ENCODE results near the gene TLE1.

GRCh38 chr9:81666123-81666522 lies 23.2 kb downstream of the TLE1 start:
- TF ChIP-seq, protein P1, sequence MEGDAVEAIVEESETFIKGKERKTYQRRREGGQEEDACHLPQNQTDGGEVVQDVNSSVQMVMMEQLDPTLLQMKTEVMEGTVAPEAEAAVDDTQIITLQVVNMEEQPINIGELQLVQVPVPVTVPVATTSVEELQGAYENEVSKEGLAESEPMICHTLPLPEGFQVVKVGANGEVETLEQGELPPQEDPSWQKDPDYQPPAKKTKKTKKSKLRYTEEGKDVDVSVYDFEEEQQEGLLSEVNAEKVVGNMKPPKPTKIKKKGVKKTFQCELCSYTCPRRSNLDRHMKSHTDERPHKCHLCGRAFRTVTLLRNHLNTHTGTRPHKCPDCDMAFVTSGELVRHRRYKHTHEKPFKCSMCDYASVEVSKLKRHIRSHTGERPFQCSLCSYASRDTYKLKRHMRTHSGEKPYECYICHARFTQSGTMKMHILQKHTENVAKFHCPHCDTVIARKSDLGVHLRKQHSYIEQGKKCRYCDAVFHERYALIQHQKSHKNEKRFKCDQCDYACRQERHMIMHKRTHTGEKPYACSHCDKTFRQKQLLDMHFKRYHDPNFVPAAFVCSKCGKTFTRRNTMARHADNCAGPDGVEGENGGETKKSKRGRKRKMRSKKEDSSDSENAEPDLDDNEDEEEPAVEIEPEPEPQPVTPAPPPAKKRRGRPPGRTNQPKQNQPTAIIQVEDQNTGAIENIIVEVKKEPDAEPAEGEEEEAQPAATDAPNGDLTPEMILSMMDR (IDR thresholded peaks at IDR 0.05) = no peak
- no peak for TF ChIP-seq POLR2A (IDR thresholded peaks at IDR 0.05)
